T-helper 2 cell (primary cell): ENCODE data around the gene MTOR.
A peak's percentile ranks its signal among the peaks of the same experiment; 100 is the strongest.

ENCODE experiments used
- DNase-seq, 5 experiments: peaks; one replicate each; pipeline versions ENCODE4 v3.0.0 to v3.0.0-alpha.2; 2012 to 2022

MTOR gene

GRCh38 chr1:11059155-11059967, 203.0 kb downstream of the MTOR start:
- DNase-seq: peak in 1 of 5 experiments; percentile 22

- DNase-seq: no peak
Observed at GRCh38 chr1:11058595-11059154, 203.7 kb downstream of the MTOR start.

GRCh38 chr1:11058026-11058425, 204.3 kb downstream of the MTOR start:
- DNase-seq: no peak

GRCh38 chr1:11057477-11057876, 204.9 kb downstream of the MTOR start:
- DNase-seq: no peak
